GM23338 (cell line): Measurements from ENCODE around the gene PFKFB3. TPM values are rescaled to one million over a fixed set of nuclear protein-coding genes. Genes with fewer than 3 reads are reported as not detected.

Experiments
- ATAC-seq: fragments of 200-7000 bp; cut with Tn5 transposase; 3 replicates; pipeline ENCODE4 v1.9.1; 2020
- DNase-seq: peaks from one replicate; pipeline ENCODE4 v3.0.0-alpha.2; 2015; ENCODE audit warnings: low spot score
- H2AFZ ChIP-seq: fragments of 200-600 bp; sonication (generic); 2 replicates; pipeline ENCODE4 v1.8.0; 2016; ENCODE audit warnings: antibody characterized with exemption, mild to moderate bottlenecking, moderate library complexity
- H3F3A ChIP-seq: fragments of 200-600 bp; sonication (generic); replicated peaks from 2 replicates; pipeline ENCODE4 v1.8.0; 2017; ENCODE audit warnings: antibody characterized with exemption, mixed run types, low read depth
- H3K27ac ChIP-seq: fragments of 200-600 bp; sonication (generic); 2 replicates; pipeline ENCODE4 v1.6.1; 2016; ENCODE audit warnings: low read depth
- H3K27me3 ChIP-seq: fragments of 200-600 bp; sonication (generic); 2 replicates; pipeline ENCODE4 v1.8.0; 2016; ENCODE audit warnings: mild to moderate bottlenecking, mixed run types, moderate library complexity; ENCODE audit not compliant: insufficient read depth
- H3K36me3 ChIP-seq: fragments of 200-600 bp; sonication (generic); 2 replicates; pipeline ENCODE4 v1.8.0; 2016; ENCODE audit warnings: mild to moderate bottlenecking; ENCODE audit not compliant: insufficient read depth
- H3K4me1 ChIP-seq: fragments of 200-600 bp; sonication (generic); 2 replicates; pipeline ENCODE4 v1.8.0; 2016; ENCODE audit warnings: mild to moderate bottlenecking, moderate library complexity; ENCODE audit not compliant: insufficient read depth
- H3K4me2 ChIP-seq: fragments of 200-600 bp; sonication (generic); 2 replicates; pipeline ENCODE4 v1.7.1; 2017; ENCODE audit warnings: mixed run types
- H3K4me3 ChIP-seq: fragments of 200-600 bp; sonication (generic); 2 replicates; pipeline ENCODE4 v1.6.1; 2016; ENCODE audit warnings: mixed run types
- H3K79me2 ChIP-seq: fragments of 200-600 bp; sonication (generic); replicated peaks from 2 replicates; pipeline ENCODE4 v1.8.0; 2017; ENCODE audit warnings: mild to moderate bottlenecking; ENCODE audit not compliant: insufficient read depth
- H3K9me2 ChIP-seq: fragments of 200-600 bp; sonication (generic); 2 replicates; pipeline ENCODE4 v1.8.0; 2017; ENCODE audit not compliant: insufficient read depth
- H4K20me1 ChIP-seq: fragments of 200-600 bp; sonication (generic); replicated peaks from 2 replicates; pipeline ENCODE4 v1.8.0; 2017; ENCODE audit warnings: mild to moderate bottlenecking; ENCODE audit not compliant: insufficient read depth
- H3K27ac Mint-ChIP-seq: 2 replicates; pipeline ENCODE4 v1.8.0; 2020; ENCODE audit warnings: inconsistent platforms, mild to moderate bottlenecking, moderate library complexity, mixed read lengths
- H3K27me3 Mint-ChIP-seq: 3 replicates; pipeline ENCODE4 v1.8.0; 2022; ENCODE audit warnings: low read depth, mild to moderate bottlenecking, moderate library complexity, mixed read lengths, inconsistent platforms; ENCODE audit not compliant: insufficient read depth, poor library complexity
- H3K36me3 Mint-ChIP-seq: 3 replicates; pipeline ENCODE4 v1.8.0; 2021; ENCODE audit warnings: low read depth, mild to moderate bottlenecking, inconsistent platforms, moderate library complexity, mixed read lengths
- H3K4me1 Mint-ChIP-seq: 3 replicates; pipeline ENCODE4 v1.8.0; 2020; ENCODE audit warnings: mild to moderate bottlenecking, inconsistent platforms, mixed read lengths
- H3K4me3 Mint-ChIP-seq: 3 replicates; pipeline ENCODE4 v1.8.0; 2021; ENCODE audit warnings: moderate library complexity, mild to moderate bottlenecking, inconsistent platforms, mixed read lengths
- H3K9me3 Mint-ChIP-seq: 3 replicates; pipeline ENCODE4 v1.8.0; 2020; ENCODE audit warnings: moderate library complexity, mild to moderate bottlenecking, inconsistent platforms, mixed read lengths
- CREB1 ChIP-seq: fragments of 250-450 bp; sonication (Bioruptor Pico); IDR thresholded peaks from 2 replicates; pipeline ENCODE4 v1.5.0; 2020; ENCODE audit warnings: low read depth, mild to moderate bottlenecking, moderate library complexity
- EZH2 ChIP-seq: fragments of 200-600 bp; sonication (generic); IDR thresholded peaks from one replicate; pipeline ENCODE4 v1.8.0; 2017; ENCODE audit warnings: antibody characterized with exemption, mild to moderate bottlenecking, low read depth; ENCODE audit not compliant: unreplicated experiment
- EZH2phosphoT487 ChIP-seq: fragments of 200-600 bp; sonication (generic); IDR thresholded peaks from one replicate; pipeline ENCODE4 v1.8.1; 2018; ENCODE audit warnings: antibody characterized with exemption; ENCODE audit not compliant: unreplicated experiment
- JUNB ChIP-seq: IDR thresholded peaks from one replicate; pipeline ENCODE4 v1.6.1; 2016; ENCODE audit warnings: antibody characterized with exemption; ENCODE audit not compliant: unreplicated experiment
- NANOG ChIP-seq: IDR thresholded peaks from 2 replicates; pipeline ENCODE4 v1.6.1; 2016; ENCODE audit warnings: antibody characterized with exemption, borderline replicate concordance
- POLR2AphosphoS5 ChIP-seq: IDR thresholded peaks from 2 replicates; pipeline ENCODE4 v1.6.1; 2016; ENCODE audit warnings: antibody characterized with exemption, low read depth
- STAT1 ChIP-seq: IDR thresholded peaks from one replicate; pipeline ENCODE4 v1.6.1; 2016; ENCODE audit warnings: antibody characterized with exemption; ENCODE audit not compliant: unreplicated experiment
- ZNF114 ChIP-seq: fragments of 250-450 bp; sonication (Bioruptor Pico); IDR thresholded peaks from 2 replicates; pipeline ENCODE4 v1.5.0; 2020; ENCODE audit warnings: mild to moderate bottlenecking, moderate library complexity
- ZNF331 ChIP-seq: fragments of 250-450 bp; sonication (Bioruptor Pico); IDR thresholded peaks from 2 replicates; pipeline ENCODE4 v1.5.0; 2020; ENCODE audit warnings: low read depth, mild to moderate bottlenecking, moderate library complexity
- polyA plus RNA-seq: library from polyadenylated mRNA; unstranded; fragments of >200 nt; fragmentation: Nextera tagmentation; extraction: Ambion mirVana; gene quantifications from 2 replicates; pipeline ENCODE4 v1.2.1, GENCODE V29; 2016
- total RNA-seq: library from RNA; depleted of rRNA; stranded (reverse); fragments of >200 nt; shearing (Covaris generic); gene quantifications from 2 replicates; pipeline ENCODE4 v1.2.3, GENCODE V29; 2014
- TF ChIP-seq, protein P1 (sequence below): IDR thresholded peaks from 2 replicates; pipeline ENCODE4 v1.6.1; 2016; ENCODE audit warnings: antibody characterized with exemption
- TF ChIP-seq, protein P2 (sequence below): IDR thresholded peaks from one replicate; pipeline ENCODE4 v1.6.1; 2018; ENCODE audit warnings: antibody characterized with exemption; ENCODE audit not compliant: unreplicated experiment
- TF ChIP-seq, protein P3 (sequence below), 2 experiments: fragments of 200-600 bp in 1 of 2; sonication (generic) in 1 of 2; conservative IDR thresholded peaks; 2 replicates each; pipeline versions ENCODE4 v1.5.1 to v1.6.1; 2016 to 2017; ENCODE audit warnings: antibody characterized with exemption in 2 of 2, low read depth in 2 of 2, mild to moderate bottlenecking in 2 of 2, moderate library complexity in 1 of 2

PFKFB3 gene
- total and polyA plus RNA-seq, 2 experiments from 2014 or later, result 9.5 to 26.8 TPM

DNA sequence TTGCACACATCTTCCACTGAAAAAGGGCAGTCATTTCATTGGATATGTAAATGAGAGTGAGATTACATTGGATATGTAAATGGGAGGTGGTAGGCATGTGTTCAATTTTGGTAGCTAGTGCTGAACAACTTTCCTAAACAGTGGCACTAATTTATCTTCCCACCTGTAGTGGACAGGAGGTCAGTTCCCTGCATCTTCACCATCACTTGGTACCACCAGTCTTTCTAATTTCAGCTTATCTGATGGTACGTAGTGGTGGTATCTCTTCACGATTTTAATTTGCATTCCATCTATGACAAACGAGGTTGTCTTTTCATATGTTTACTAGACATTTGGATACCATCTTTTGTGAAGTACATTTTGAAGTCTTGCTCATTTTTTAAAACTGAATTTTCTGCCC, 58.1 kb downstream of the PFKFB3 start:
- peaks cover 42% of the 10 kb centered on the region for H3K9me3 Mint-ChIP-seq
- no peak overlapping the region for H3K27ac Mint-ChIP-seq

DNA sequence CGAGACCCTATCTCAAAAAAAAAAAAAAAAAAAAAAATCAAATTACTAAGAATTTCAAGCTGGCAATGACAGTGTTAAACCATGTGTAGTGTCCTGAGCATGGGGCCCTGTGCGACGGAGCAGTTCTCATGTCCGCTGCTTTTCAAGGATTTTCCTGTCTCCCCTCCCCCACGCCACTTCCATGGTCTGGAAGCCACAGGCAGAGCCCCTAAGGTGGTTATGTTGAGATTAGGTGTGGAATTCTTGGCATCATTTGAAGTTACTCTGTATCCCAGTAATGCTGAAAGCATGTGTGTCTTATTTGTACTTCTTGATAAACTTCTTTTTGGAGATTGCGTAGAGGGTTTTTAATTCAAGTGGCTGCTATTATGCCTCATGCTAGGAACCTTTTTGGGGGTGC, 65.2 kb downstream of the PFKFB3 start:
- ATAC-seq, result no peak
- TF ChIP-seq EZH2phosphoT487 (no peak), STAT1 (no peak), EZH2 (no peak), ZNF331 (no peak)
- TF ChIP-seq, protein P1, sequence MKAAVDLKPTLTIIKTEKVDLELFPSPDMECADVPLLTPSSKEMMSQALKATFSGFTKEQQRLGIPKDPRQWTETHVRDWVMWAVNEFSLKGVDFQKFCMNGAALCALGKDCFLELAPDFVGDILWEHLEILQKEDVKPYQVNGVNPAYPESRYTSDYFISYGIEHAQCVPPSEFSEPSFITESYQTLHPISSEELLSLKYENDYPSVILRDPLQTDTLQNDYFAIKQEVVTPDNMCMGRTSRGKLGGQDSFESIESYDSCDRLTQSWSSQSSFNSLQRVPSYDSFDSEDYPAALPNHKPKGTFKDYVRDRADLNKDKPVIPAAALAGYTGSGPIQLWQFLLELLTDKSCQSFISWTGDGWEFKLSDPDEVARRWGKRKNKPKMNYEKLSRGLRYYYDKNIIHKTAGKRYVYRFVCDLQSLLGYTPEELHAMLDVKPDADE, result no peak

More for the DNA sequence above, 58.1 kb downstream of the PFKFB3 start:
- no peaks in the 10 kb centered on the region for H3K27me3 ChIP-seq
- no peak overlapping the region for H3K27ac ChIP-seq
- Mint-ChIP-seq H3K4me1 (no peaks in the 10 kb centered on the region), H3K27me3 (peaks cover 7% of the 10 kb centered on the region), H3K4me3 (no peak overlapping the region), H3K36me3 (peaks cover 11% of the 10 kb centered on the region)
- H2AFZ ChIP-seq, result no peak overlapping the region
- H3F3A ChIP-seq, result no peaks in the 10 kb centered on the region
- TF ChIP-seq CREB1 (no peak), ZNF114 (CRISPR knock-in tag) (no peak), EZH2 (no peak), JUNB (no peak), EZH2phosphoT487 (no peak), POLR2AphosphoS5 (no peak), NANOG (no peak)
- TF ChIP-seq, protein P2, sequence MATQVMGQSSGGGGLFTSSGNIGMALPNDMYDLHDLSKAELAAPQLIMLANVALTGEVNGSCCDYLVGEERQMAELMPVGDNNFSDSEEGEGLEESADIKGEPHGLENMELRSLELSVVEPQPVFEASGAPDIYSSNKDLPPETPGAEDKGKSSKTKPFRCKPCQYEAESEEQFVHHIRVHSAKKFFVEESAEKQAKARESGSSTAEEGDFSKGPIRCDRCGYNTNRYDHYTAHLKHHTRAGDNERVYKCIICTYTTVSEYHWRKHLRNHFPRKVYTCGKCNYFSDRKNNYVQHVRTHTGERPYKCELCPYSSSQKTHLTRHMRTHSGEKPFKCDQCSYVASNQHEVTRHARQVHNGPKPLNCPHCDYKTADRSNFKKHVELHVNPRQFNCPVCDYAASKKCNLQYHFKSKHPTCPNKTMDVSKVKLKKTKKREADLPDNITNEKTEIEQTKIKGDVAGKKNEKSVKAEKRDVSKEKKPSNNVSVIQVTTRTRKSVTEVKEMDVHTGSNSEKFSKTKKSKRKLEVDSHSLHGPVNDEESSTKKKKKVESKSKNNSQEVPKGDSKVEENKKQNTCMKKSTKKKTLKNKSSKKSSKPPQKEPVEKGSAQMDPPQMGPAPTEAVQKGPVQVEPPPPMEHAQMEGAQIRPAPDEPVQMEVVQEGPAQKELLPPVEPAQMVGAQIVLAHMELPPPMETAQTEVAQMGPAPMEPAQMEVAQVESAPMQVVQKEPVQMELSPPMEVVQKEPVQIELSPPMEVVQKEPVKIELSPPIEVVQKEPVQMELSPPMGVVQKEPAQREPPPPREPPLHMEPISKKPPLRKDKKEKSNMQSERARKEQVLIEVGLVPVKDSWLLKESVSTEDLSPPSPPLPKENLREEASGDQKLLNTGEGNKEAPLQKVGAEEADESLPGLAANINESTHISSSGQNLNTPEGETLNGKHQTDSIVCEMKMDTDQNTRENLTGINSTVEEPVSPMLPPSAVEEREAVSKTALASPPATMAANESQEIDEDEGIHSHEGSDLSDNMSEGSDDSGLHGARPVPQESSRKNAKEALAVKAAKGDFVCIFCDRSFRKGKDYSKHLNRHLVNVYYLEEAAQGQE, result no peak
- TF ChIP-seq, protein P3, sequence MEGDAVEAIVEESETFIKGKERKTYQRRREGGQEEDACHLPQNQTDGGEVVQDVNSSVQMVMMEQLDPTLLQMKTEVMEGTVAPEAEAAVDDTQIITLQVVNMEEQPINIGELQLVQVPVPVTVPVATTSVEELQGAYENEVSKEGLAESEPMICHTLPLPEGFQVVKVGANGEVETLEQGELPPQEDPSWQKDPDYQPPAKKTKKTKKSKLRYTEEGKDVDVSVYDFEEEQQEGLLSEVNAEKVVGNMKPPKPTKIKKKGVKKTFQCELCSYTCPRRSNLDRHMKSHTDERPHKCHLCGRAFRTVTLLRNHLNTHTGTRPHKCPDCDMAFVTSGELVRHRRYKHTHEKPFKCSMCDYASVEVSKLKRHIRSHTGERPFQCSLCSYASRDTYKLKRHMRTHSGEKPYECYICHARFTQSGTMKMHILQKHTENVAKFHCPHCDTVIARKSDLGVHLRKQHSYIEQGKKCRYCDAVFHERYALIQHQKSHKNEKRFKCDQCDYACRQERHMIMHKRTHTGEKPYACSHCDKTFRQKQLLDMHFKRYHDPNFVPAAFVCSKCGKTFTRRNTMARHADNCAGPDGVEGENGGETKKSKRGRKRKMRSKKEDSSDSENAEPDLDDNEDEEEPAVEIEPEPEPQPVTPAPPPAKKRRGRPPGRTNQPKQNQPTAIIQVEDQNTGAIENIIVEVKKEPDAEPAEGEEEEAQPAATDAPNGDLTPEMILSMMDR (conservative IDR thresholded peaks at IDR 0.05; ENCODE audit: low read depth in 2 of 2), result no peak
- no peaks in the 10 kb centered on the region for H3K79me2 ChIP-seq
- no peak overlapping the region for H3K4me2 ChIP-seq
- no peaks in the 10 kb centered on the region for H4K20me1 ChIP-seq
- DNase-seq (no peak), ATAC-seq (no peak)
- H3K9me2 ChIP-seq, result no peaks in the 10 kb centered on the region
- no peaks in the 10 kb centered on the region for H3K36me3 ChIP-seq
- no peaks in the 10 kb centered on the region for H3K4me1 ChIP-seq
- no peak overlapping the region for H3K4me3 ChIP-seq

More for the DNA sequence above, 65.2 kb downstream of the PFKFB3 start:
- Histone ChIP-seq H3K9me2 (no peaks in the 10 kb centered on the region), H3K4me3 (no peak overlapping the region), H3K36me3 (no peaks in the 10 kb centered on the region), H3K27ac (no peak overlapping the region), H3K4me1 (no peaks in the 10 kb centered on the region), H3K27me3 (no peaks in the 10 kb centered on the region), H2AFZ (no peak overlapping the region), H4K20me1 (no peaks in the 10 kb centered on the region), H3F3A (no peaks in the 10 kb centered on the region), H3K4me2 (no peak overlapping the region), H3K79me2 (no peaks in the 10 kb centered on the region)
- DNase-seq, result no peak
- Mint-ChIP-seq H3K27ac (no peak overlapping the region), H3K9me3 (peaks cover 9% of the 10 kb centered on the region), H3K36me3 (no peaks in the 10 kb centered on the region), H3K4me3 (no peak overlapping the region), H3K4me1 (no peaks in the 10 kb centered on the region), H3K27me3 (peaks cover 8% of the 10 kb centered on the region)
